H9 (cell line): ENCODE results near the gene GOLGA6A. TPM values are rescaled to one million over a fixed set of nuclear protein-coding genes. Genes with fewer than 3 reads are reported as not detected.

Experiments
- DNase-seq: peaks from one replicate; pipeline ENCODE4 v3.0.0-alpha.2; 2017
- H2AFZ ChIP-seq: one replicate; pipeline ENCODE4 v1.6.1; 2013; ENCODE audit warnings: mild to moderate bottlenecking, low read length, control low read depth, moderate library complexity
- H2AK5ac ChIP-seq: 2 replicates; pipeline ENCODE4 v1.6.1; 2013; ENCODE audit warnings: low read length, control low read depth, mixed read lengths; ENCODE audit not compliant: insufficient read length
- H2BK120ac ChIP-seq: one replicate; pipeline ENCODE4 v1.6.1; 2013; ENCODE audit warnings: low read depth, mild to moderate bottlenecking, low read length, control low read depth, inconsistent platforms; ENCODE audit not compliant: poor library complexity, severe bottlenecking
- H2BK12ac ChIP-seq: 2 replicates; pipeline ENCODE4 v1.6.1; 2013; ENCODE audit warnings: low read length, control low read depth, mixed read lengths, low read depth; ENCODE audit not compliant: insufficient read length
- H2BK15ac ChIP-seq: 2 replicates; pipeline ENCODE4 v1.6.1; 2013; ENCODE audit warnings: low read depth, low read length, control low read depth
- H2BK20ac ChIP-seq: one replicate; pipeline ENCODE4 v1.6.1; 2013; ENCODE audit warnings: low read depth, mild to moderate bottlenecking, low read length, control low read depth, inconsistent platforms; ENCODE audit not compliant: poor library complexity, severe bottlenecking
- H2BK5ac ChIP-seq: 2 replicates; pipeline ENCODE4 v1.6.1; 2013; ENCODE audit warnings: low read length, control low read depth, mixed read lengths; ENCODE audit not compliant: insufficient read length
- H3K14ac ChIP-seq: 2 replicates; pipeline ENCODE4 v1.6.1; 2013; ENCODE audit warnings: low read length, control low read depth; ENCODE audit not compliant: insufficient read depth
- H3K18ac ChIP-seq: 2 replicates; pipeline ENCODE4 v1.6.1; 2013; ENCODE audit warnings: low read depth, mild to moderate bottlenecking, mixed read lengths, low read length, control low read depth; ENCODE audit not compliant: insufficient read length
- H3K23ac ChIP-seq: 2 replicates; pipeline ENCODE4 v1.6.1; 2013; ENCODE audit warnings: low read length, control low read depth, mixed read lengths, low read depth; ENCODE audit not compliant: insufficient read length
- H3K23me2 ChIP-seq: 2 replicates; pipeline ENCODE4 v1.6.1; 2013; ENCODE audit warnings: low read depth, mild to moderate bottlenecking, mixed read lengths, low read length, control low read depth; ENCODE audit not compliant: insufficient read length, poor library complexity, severe bottlenecking
- H3K27ac ChIP-seq: 2 replicates; pipeline ENCODE4 v1.5.1; 2013; ENCODE audit warnings: low read length, control low read depth, mixed read lengths, low read depth; ENCODE audit not compliant: insufficient read length
- H3K27me3 ChIP-seq: 2 replicates; pipeline ENCODE4 v1.6.1; 2013; ENCODE audit warnings: low read length, control low read depth, inconsistent platforms; ENCODE audit not compliant: insufficient read depth
- H3K4ac ChIP-seq: 2 replicates; pipeline ENCODE4 v1.6.1; 2013; ENCODE audit warnings: low read depth, mild to moderate bottlenecking, control low read depth, inconsistent platforms, low read length, moderate library complexity
- H3K4me1 ChIP-seq: 2 replicates; pipeline ENCODE4 v1.6.1; 2013; ENCODE audit warnings: low read length, control low read depth, inconsistent platforms; ENCODE audit not compliant: insufficient read depth
- H3K4me2 ChIP-seq: 2 replicates; pipeline ENCODE4 v1.6.1; 2013; ENCODE audit warnings: low read length, control low read depth, mixed read lengths; ENCODE audit not compliant: insufficient read length, insufficient read depth
- H3K56ac ChIP-seq: 2 replicates; pipeline ENCODE4 v1.6.1; 2013; ENCODE audit warnings: low read depth, mild to moderate bottlenecking, mixed read lengths, low read length, control low read depth; ENCODE audit not compliant: insufficient read length
- H3K79me1 ChIP-seq: 2 replicates; pipeline ENCODE4 v1.6.1; 2013; ENCODE audit warnings: low read depth, mild to moderate bottlenecking, moderate library complexity, low read length, control low read depth, inconsistent platforms; ENCODE audit not compliant: insufficient read depth, poor library complexity, severe bottlenecking
- H3K79me2 ChIP-seq: 2 replicates; pipeline ENCODE4 v1.6.1; 2013; ENCODE audit warnings: low read length, control low read depth, inconsistent platforms; ENCODE audit not compliant: insufficient read depth
- H3K9ac ChIP-seq: 2 replicates; pipeline ENCODE4 v1.6.1; 2013; ENCODE audit warnings: low read length, control low read depth, mixed read lengths; ENCODE audit not compliant: insufficient read length; ENCODE audit errors: extremely low read depth
- H3K9me3 ChIP-seq: one replicate; pipeline ENCODE4 v1.6.1; 2013; ENCODE audit warnings: low read depth, low read length, inconsistent platforms; ENCODE audit not compliant: control insufficient read depth
- H3T11ph ChIP-seq: one replicate; pipeline ENCODE4 v1.6.1; 2013; ENCODE audit warnings: mild to moderate bottlenecking, low read length, control low read depth, inconsistent platforms
- H4K20me1 ChIP-seq: one replicate; pipeline ENCODE4 v1.6.1; 2013; ENCODE audit not compliant: control insufficient read depth, insufficient read length, insufficient read depth
- H4K5ac ChIP-seq: 2 replicates; pipeline ENCODE4 v1.6.1; 2013; ENCODE audit warnings: low read depth, mild to moderate bottlenecking, mixed read lengths, low read length, control low read depth; ENCODE audit not compliant: insufficient read length
- H4K8ac ChIP-seq: replicated peaks from 2 replicates; pipeline ENCODE4 v1.6.1; 2013; ENCODE audit warnings: low read length, control low read depth, mixed read lengths, low read depth; ENCODE audit not compliant: insufficient read length
- H4K91ac ChIP-seq: 2 replicates; pipeline ENCODE4 v1.6.1; 2013; ENCODE audit warnings: low read depth, mild to moderate bottlenecking, moderate library complexity, mixed read lengths, low read length, control low read depth; ENCODE audit not compliant: insufficient read length
- H3K27ac Mint-ChIP-seq, 3 experiments: 2 replicates in 2 of 3; 3 replicates in 1 of 3; pipeline ENCODE4 v1.8.0; 2020 to 2021; ENCODE audit warnings: mixed read lengths in 3 of 3, mild to moderate bottlenecking in 1 of 3, moderate library complexity in 1 of 3
- H3K27me3 Mint-ChIP-seq: 2 replicates; pipeline ENCODE4 v1.8.0; 2021; ENCODE audit warnings: low read depth, mild to moderate bottlenecking, moderate library complexity, mixed read lengths
- H3K36me3 Mint-ChIP-seq, 3 experiments: 2 replicates in 2 of 3; 3 replicates in 1 of 3; pipeline ENCODE4 v1.8.0; 2020 to 2021; ENCODE audit warnings: low read depth in 3 of 3, mixed read lengths in 3 of 3; ENCODE audit not compliant: insufficient read depth in 1 of 3
- H3K4me1 Mint-ChIP-seq, 2 experiments: 2 replicates each; pipeline ENCODE4 v1.8.0; 2020; ENCODE audit warnings: mixed read lengths in 2 of 2
- H3K4me3 Mint-ChIP-seq, 2 experiments: 2 replicates in 1 of 2; 3 replicates in 1 of 2; pipeline ENCODE4 v1.8.0; 2020 to 2021; ENCODE audit warnings: mild to moderate bottlenecking in 2 of 2, mixed read lengths in 2 of 2, moderate library complexity in 1 of 2
- H3K9me3 Mint-ChIP-seq, 2 experiments: 2 replicates in 1 of 2; 3 replicates in 1 of 2; pipeline ENCODE4 v1.8.0; 2020; ENCODE audit warnings: mild to moderate bottlenecking in 2 of 2, mixed read lengths in 2 of 2, moderate library complexity in 1 of 2
- WGBS: extraction: QIAGEN DNeasy Blood & Tissue Kit; methylation state at CpG from one replicate; pipeline ENCODE4 v1.1.7; 2013; ENCODE audit warnings: missing lambda C conversion rate, low lambda C conversion rate, mixed read lengths; ENCODE audit not compliant: insufficient read length; ENCODE audit errors: extremely low coverage; 5-methylcytosine and 5-hydroxymethylcytosine counted together
- total RNA-seq: library from RNA; stranded (reverse); gene quantifications from 2 replicates; pipeline ENCODE4 v1.2.1, GENCODE V29; 2021
- TF ChIP-seq, protein P1 (sequence below): fragments of 200-600 bp; sonication (generic); conservative IDR thresholded peaks from 3 replicates; pipeline ENCODE4 v1.8.0; 2021; ENCODE audit warnings: antibody characterized with exemption, mild to moderate bottlenecking

Gene GOLGA6A
- total RNA-seq, 1 experiment from 2014 or later, result 0.72 TPM

DNA sequence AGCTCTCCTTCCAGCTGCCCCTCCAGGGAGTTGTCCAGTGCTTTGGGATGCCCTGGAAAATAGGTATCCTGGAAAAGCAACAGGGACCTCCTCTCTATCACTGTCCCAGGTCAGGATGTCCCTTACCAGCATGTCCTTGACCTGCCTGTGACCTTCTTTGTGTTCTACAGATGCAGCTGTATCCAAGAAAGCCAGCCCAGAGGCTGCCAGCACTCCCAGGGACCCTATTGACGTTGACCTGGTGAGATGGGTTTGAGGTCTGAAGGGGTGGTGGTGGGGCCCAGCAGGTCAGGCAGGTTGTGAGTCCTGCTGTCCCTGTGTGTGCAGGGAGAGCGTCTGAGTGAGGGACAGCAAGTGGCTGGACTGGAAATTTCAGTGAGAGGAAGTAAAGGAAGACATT lies 57.7 kb downstream of the GOLGA6A start:
- H3K79me1 ChIP-seq, result no peaks in the 10 kb centered on the region
- H2BK120ac ChIP-seq, result no peak overlapping the region
- no peaks in the 10 kb centered on the region for H3K27me3 ChIP-seq

More for the DNA sequence above, 57.7 kb downstream of the GOLGA6A start:
- Histone ChIP-seq H3K4me1 (no peaks in the 10 kb centered on the region), H3K56ac (no peak overlapping the region), H3T11ph (no peak overlapping the region), H3K23me2 (no peaks in the 10 kb centered on the region), H2BK20ac (no peak overlapping the region), H2BK5ac (no peak overlapping the region), H3K18ac (no peak overlapping the region), H3K79me2 (no peaks in the 10 kb centered on the region), H3K23ac (no peak overlapping the region), H3K4me2 (no peak overlapping the region), H4K20me1 (no peaks in the 10 kb centered on the region), H3K14ac (no peak overlapping the region), H3K9me3 (no peaks in the 10 kb centered on the region), H2BK15ac (no peak overlapping the region), H4K91ac (no peak overlapping the region), H2AK5ac (no peak overlapping the region), H2BK12ac (no peak overlapping the region), H4K5ac (no peak overlapping the region), H3K9ac (no peak overlapping the region), H4K8ac (no peak overlapping the region), H2AFZ (no peak overlapping the region), H3K4ac (no peak overlapping the region), H3K27ac (no peak overlapping the region)
- no peaks in the 10 kb centered on the region for H3K27me3 Mint-ChIP-seq
- no CpG with 5 or more reads among the region's 2 CpGs for WGBS
- no peak for DNase-seq
- peaks cover 16 to 23% (median 22%) of the 10 kb centered on the region in 3 experiments; a peak in 6 of 7 replicates for H3K36me3 Mint-ChIP-seq
- H3K9me3 Mint-ChIP-seq, result no peaks in the 10 kb centered on the region
- H3K4me1 Mint-ChIP-seq, result no peaks in the 10 kb centered on the region
- no peak overlapping the region for H3K27ac Mint-ChIP-seq
- TF ChIP-seq, protein P1, sequence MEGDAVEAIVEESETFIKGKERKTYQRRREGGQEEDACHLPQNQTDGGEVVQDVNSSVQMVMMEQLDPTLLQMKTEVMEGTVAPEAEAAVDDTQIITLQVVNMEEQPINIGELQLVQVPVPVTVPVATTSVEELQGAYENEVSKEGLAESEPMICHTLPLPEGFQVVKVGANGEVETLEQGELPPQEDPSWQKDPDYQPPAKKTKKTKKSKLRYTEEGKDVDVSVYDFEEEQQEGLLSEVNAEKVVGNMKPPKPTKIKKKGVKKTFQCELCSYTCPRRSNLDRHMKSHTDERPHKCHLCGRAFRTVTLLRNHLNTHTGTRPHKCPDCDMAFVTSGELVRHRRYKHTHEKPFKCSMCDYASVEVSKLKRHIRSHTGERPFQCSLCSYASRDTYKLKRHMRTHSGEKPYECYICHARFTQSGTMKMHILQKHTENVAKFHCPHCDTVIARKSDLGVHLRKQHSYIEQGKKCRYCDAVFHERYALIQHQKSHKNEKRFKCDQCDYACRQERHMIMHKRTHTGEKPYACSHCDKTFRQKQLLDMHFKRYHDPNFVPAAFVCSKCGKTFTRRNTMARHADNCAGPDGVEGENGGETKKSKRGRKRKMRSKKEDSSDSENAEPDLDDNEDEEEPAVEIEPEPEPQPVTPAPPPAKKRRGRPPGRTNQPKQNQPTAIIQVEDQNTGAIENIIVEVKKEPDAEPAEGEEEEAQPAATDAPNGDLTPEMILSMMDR, result no peak
- no peak overlapping the region for H3K4me3 Mint-ChIP-seq
